ENCODE measurements around the gene ASCL3. TPM values are rescaled to one million over a fixed set of nuclear protein-coding genes. Genes with fewer than 3 reads are reported as not detected.
"Not testable (repeated sequence)": the region's sequence is repeated elsewhere in the genome, so short reads cannot be mapped to it uniquely, and the experiment has no call there.

The ASCL3 gene
- total RNA-seq (2014; rRNA removed; shearing (Covaris generic)), result not detected in 2 replicates

DNA sequence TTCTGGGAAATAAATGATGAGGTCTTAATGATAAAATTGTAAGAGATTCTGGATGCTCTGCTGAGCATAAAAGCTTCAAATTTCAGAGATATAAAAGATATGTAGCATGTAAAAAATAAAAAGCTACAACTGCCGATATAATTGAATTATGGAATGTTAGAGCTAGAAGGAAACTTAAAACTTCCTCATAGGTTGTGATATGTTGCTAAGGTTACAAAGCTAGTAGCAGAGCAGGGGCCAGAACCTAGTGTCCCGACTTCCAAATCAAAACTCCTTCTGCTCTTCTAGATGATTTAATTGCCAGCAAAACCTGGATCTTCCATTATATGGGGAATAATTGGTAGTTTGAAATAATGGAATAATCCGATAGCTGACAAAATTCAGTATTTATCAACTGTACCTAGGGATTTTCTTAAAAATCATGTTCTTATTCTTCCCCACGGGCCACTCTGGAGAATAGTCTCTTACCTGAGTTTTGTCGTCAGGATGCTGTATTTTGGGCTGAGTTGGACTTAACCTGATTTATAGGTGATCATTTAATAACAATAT is at the start of gene ASCL3:
Gene ASCL3, minus strand, starts transcription at position 499 of the 549 bp plus-strand sequence. CDS start 4,855 bp downstream, outside the sequence.
- DNase-seq (ENCODE audit: low read depth), result no peak

- DNase-seq (ENCODE audit: low read depth), result peak; percentile 46
Measured at GRCh38 chr11:8989453-8989852, 46.6 kb upstream of the ASCL3 start.

DNA sequence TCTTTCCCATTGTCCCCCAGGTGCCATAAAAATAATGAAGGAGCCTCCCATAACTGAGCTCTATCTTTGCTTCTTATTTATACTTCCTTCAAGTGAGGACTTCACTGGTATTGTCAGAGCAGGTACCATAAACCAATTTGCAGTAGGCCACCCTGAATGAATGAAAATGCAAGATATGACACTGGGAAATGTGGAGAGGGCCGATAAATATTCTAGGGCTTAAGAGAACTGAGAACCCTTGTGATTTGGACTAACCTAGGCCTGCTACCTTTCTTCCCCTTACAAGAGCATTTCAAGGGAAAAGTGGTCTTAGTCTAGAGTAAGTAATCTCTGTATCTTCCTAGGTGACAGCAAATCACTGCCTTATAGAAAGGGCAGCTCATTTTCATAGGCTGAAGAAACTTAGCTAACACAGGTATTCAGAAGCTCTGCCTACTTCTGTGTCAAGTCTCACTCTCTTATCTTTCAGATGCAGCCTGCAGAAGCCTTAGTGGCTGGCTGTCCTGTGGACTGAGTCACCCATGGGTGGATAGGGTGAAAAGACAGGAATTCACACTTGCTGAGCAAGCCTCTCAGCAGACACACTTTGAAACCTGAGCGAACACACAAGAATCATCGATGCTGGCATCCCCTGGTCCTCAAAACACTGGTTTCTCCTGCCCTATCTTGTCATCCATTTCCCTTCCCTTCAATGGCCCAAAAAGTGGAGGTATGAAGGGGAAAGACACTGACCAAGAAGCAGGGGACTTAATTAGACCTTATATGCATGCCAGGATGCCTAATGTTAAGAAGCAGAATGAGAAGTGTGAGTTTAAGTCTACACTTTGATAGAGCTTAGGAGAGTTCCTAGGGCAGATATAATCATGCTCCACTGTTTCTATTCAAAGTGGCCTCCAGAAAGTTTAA is 45.8 kb upstream of the ASCL3 start:
- peak; percentile 23 for DNase-seq (ENCODE audit: low read depth)

DNA sequence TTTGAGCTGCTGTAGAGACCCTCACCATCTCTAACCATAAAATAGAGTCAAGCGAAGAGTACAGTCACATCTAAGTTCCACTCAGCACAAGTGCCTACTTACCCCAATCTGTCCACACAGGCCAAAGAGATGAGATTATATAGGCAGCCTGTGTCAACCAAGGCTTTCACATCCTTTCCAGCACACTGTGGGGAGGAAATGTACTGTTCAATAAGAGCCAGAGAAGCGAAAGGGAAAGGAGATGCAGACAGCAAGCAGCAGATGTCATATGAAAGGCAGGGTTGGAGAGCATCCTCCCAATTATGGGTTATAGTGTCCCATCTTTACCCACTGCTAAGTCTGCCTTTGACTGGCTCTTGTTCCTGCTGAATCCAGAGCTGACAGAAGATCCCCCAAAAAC is 44.6 kb upstream of the ASCL3 start:
- DNase-seq (ENCODE audit: low read depth), result no peak

DNA sequence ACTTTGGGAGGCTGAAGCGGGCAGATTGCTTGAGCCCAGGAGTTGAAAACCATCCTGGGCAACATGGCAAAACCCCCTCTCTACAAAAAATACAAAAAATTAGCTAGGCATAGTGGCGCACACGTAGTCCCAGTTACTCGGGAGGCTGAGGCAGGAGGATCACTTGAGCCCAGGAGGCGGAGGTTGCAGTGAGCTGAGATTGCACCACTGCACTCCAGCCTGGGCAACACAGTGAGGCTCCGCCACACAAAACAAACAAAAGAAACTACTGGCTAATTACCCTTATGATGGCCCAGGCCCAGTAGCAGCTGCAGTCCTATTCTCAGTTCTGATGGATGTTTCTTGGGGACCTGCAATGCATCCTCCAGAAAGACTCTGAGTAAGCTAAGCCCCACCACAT is 44.0 kb upstream of the ASCL3 start:
- not testable (repeated sequence) for DNase-seq (ENCODE audit: low read depth)

DNA sequence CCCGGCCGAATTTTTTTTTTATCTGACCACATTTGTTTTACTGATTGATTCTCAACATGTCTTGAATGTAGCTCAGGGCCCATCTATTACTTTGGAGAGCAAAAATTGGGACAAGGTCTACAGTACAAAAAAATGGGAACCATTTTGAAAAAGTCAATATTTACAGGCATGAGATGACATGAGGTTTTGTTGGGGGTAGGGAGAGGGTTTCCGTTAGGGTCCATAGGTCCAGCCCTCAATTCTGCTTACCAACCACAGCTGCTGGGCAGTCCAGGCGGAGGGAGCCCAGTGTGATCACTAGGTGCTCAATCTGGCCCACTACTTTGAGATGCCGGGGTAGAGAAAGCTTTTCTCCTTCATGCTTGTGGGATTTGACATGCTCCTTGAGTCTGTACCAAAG is 42.6 kb upstream of the ASCL3 start:
- no peak for DNase-seq (ENCODE audit: low read depth)

DNA sequence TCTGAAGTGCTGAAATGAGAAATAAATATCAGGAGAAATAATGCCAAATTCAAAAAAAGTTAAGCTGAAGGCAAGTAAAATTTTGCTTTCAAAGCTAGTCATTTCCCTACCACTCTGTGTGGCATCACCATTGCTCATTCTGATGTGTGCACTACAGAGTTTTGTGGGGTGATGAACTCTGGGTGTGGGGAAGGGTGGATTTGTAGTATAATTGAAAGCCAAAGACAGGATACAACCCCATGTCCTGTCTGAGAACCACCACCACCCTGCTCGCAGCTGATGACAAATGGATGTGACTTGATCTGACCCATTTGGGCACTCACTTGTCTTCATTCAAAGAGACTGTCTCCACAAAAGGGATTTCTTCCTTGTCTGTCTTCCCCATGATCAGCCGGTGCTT is 40.7 kb upstream of the ASCL3 start:
- no peak for DNase-seq (ENCODE audit: low read depth)

- no peak for DNase-seq (ENCODE audit: low read depth)
Measured at GRCh38 chr11:8980485-8980884, 37.7 kb upstream of the ASCL3 start.

- DNase-seq (ENCODE audit: low read depth), result not testable (repeated sequence)
Measured at GRCh38 chr11:8979365-8979764, 36.5 kb upstream of the ASCL3 start.

- DNase-seq (ENCODE audit: low read depth), result no peak
Measured at GRCh38 chr11:8973121-8973520, 30.3 kb upstream of the ASCL3 start.

GRCh38 chr11:8971924-8972316 is 29.1 kb upstream of the ASCL3 start:
- DNase-seq (ENCODE audit: low read depth), result no peak

GRCh38 chr11:8971196-8971923 is 28.5 kb upstream of the ASCL3 start:
- no peak for DNase-seq (ENCODE audit: low read depth)

- no peak for DNase-seq (ENCODE audit: low read depth)
Measured at GRCh38 chr11:8967184-8967583, 24.4 kb upstream of the ASCL3 start.

- DNase-seq (ENCODE audit: low read depth), result peak; percentile 86
Measured at GRCh38 chr11:8964324-8965320, 21.8 kb upstream of the ASCL3 start, which contains the start of gene TMEM9B. TMEM9B (minus strand) TSS chr11:8964442; CDS start chr11:8964313, 129 bp downstream.

DNA sequence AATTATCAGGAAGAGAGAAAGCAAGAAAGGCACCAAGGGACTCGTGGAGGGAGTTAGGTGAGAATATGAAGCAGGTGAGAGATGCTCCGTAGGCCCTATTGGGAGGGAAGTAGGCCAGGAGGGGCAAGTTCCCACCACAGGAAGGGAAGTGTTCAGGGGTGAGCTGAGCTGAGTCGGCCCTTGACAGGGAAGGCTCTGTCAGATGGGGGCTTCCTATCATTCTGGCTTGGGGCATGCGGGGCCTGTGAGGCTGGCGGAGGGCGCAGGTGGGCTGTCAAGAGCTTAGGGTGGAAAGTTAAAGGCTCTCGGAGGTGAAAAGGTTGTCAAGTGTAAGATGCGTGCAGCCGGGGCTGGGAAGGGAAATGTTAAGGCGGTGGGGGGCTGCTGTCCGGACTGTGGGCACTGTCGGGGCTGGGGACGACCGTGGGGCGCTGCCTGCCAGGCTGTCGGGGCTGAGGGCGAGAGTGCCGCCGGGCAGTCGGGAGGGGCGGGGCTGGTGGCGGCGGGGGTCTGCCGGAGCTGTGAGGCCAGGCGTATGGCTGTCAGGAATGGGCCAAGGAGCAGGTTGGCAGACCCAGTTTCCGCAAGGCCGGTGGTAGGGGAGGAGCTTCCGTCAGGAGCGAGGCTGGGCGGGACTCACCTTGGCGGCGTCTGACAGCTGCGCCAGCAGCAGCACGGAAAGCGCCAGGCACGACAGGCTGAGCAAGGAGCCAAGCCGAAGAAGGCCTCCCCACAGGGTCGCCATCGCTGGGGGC is 20.9 kb upstream of the ASCL3 start:
- no peak for DNase-seq (ENCODE audit: low read depth)

DNA sequence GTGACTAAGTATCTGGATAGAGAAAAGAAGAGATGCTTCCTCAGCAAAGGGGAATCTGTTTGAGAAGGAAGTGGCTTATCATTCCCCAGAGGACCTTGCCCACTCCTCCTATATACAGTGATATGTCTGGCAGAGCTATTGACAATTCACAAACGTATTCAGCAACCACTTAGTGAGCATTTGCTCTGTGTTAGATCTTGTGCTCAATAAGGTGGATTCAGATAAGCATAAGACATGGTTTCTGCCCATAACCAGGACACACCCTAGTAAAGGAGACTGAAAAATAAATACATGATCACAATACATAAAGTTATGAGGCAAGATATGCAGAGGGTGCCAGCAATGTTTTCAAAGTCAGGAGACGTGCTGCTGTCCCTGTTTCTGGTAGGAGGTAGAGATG is 20.0 kb upstream of the ASCL3 start:
- no peak for DNase-seq (ENCODE audit: low read depth)

GRCh38 chr11:8961401-8961800 is 18.6 kb upstream of the ASCL3 start:
- no peak for DNase-seq (ENCODE audit: low read depth)

DNA sequence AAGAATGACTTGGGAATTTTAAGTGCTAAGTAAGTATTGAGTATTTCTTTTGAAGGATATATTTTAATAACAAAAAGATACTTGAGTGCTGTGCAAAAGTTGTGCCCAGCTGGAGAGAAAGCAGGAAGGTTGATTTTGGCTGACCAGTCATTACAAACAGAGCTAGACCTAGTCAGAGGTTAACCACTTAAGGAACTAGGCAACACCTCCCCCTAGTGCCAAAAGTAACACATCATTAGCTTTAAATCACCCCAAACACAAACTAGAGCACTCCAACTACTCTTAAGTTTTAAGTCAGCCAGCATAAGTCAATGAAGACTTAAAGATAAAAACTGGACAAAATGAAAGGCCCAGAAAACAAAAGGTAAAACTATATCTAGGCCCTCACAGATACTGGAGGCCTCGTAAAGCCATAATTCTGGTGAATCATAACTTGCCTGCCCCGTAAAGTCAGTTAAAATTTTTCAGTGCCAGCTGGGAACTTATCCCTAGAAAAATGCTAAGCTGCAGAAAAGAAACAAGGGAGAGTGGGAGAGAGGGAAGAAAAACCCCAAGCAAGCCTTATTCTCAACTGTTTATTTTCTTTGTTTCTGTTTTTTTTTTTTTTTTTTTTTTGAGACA is 16.8 kb upstream of the ASCL3 start:
- peak; percentile 74 for DNase-seq (ENCODE audit: low read depth)

GRCh38 chr11:8956860-8957259 is 14.0 kb upstream of the ASCL3 start:
- DNase-seq (ENCODE audit: low read depth), result no peak

- DNase-seq (ENCODE audit: low read depth), result no peak
Measured at GRCh38 chr11:8948886-8949285, 6.1 kb upstream of the ASCL3 start.

Measured in RPMI7951 (cell line).